HG03571 (cell line): Measurements from ENCODE around the gene OR8A1.

Experiments
- ATAC-seq: cut with Tn5 transposase; IDR thresholded peaks from one replicate; pipeline ENCODE4 v1.9.1; 2021; ENCODE audit not compliant: unreplicated experiment

OR8A1 gene

GRCh38 chr11:124569697-124570096 lies at the start of gene OR8A1:
OR8A1 (plus strand) TSS chr11:124569997; CDS start chr11:124570120, 123 bp downstream.
- ATAC-seq, result no peak

GRCh38 chr11:124520550-124520854 lies 49.3 kb upstream of the OR8A1 start:
- ATAC-seq, result no peak

GRCh38 chr11:124533626-124534025 lies 36.2 kb upstream of the OR8A1 start:
- no peak for ATAC-seq

- no peak for ATAC-seq
Observed at GRCh38 chr11:124534051-124534450, 35.7 kb upstream of the OR8A1 start.

- no peak for ATAC-seq
Observed at GRCh38 chr11:124535552-124536232, 34.1 kb upstream of the OR8A1 start.

- ATAC-seq, result no peak
Observed at GRCh38 chr11:124536520-124536919, 33.3 kb upstream of the OR8A1 start.

- ATAC-seq, result no peak
Observed at GRCh38 chr11:124538019-124538418, 31.8 kb upstream of the OR8A1 start.

GRCh38 chr11:124541204-124541603 lies 28.6 kb upstream of the OR8A1 start:
- ATAC-seq, result no peak

GRCh38 chr11:124543145-124543544 lies 26.7 kb upstream of the OR8A1 start:
- no peak for ATAC-seq

- ATAC-seq, result no peak
Observed at GRCh38 chr11:124543554-124543953, 26.2 kb upstream of the OR8A1 start, which contains the start of gene OR8B12. OR8B12 (minus strand) TSS chr11:124543654; CDS start chr11:124543654, 0 bp downstream.

GRCh38 chr11:124551189-124551588 lies 18.6 kb upstream of the OR8A1 start:
- no peak for ATAC-seq

GRCh38 chr11:124551987-124552386 lies 17.8 kb upstream of the OR8A1 start:
- no peak for ATAC-seq

GRCh38 chr11:124556828-124557227 lies 13.0 kb upstream of the OR8A1 start:
- no peak for ATAC-seq

GRCh38 chr11:124570160-124570559 lies 363 bp downstream of the OR8A1 start:
- no peak for ATAC-seq

GRCh38 chr11:124577716-124578427 lies 8.1 kb downstream of the OR8A1 start:
- no peak for ATAC-seq

GRCh38 chr11:124578761-124579160 lies 9.0 kb downstream of the OR8A1 start:
- no peak for ATAC-seq

GRCh38 chr11:124581817-124582216 lies 12.0 kb downstream of the OR8A1 start:
- ATAC-seq, result no peak

- no peak for ATAC-seq
Observed at GRCh38 chr11:124582565-124582964, 12.8 kb downstream of the OR8A1 start.

- ATAC-seq, result no peak
Observed at GRCh38 chr11:124583781-124584180, 14.0 kb downstream of the OR8A1 start.

- no peak for ATAC-seq
Observed at GRCh38 chr11:124584681-124585372, 15.0 kb downstream of the OR8A1 start.

- ATAC-seq, result no peak
Observed at GRCh38 chr11:124586238-124586860, 16.6 kb downstream of the OR8A1 start.

GRCh38 chr11:124591430-124591829 lies 21.6 kb downstream of the OR8A1 start:
- ATAC-seq, result no peak
